HG03457 (cell line): Measurements from ENCODE around the gene ITGB5.

ENCODE experiments used
- ATAC-seq: cut with Tn5 transposase; IDR thresholded peaks from one replicate; pipeline ENCODE4 v1.9.1; 2021; ENCODE audit warnings: moderate number of reproducible peaks; ENCODE audit not compliant: unreplicated experiment

The ITGB5 gene, protein sequence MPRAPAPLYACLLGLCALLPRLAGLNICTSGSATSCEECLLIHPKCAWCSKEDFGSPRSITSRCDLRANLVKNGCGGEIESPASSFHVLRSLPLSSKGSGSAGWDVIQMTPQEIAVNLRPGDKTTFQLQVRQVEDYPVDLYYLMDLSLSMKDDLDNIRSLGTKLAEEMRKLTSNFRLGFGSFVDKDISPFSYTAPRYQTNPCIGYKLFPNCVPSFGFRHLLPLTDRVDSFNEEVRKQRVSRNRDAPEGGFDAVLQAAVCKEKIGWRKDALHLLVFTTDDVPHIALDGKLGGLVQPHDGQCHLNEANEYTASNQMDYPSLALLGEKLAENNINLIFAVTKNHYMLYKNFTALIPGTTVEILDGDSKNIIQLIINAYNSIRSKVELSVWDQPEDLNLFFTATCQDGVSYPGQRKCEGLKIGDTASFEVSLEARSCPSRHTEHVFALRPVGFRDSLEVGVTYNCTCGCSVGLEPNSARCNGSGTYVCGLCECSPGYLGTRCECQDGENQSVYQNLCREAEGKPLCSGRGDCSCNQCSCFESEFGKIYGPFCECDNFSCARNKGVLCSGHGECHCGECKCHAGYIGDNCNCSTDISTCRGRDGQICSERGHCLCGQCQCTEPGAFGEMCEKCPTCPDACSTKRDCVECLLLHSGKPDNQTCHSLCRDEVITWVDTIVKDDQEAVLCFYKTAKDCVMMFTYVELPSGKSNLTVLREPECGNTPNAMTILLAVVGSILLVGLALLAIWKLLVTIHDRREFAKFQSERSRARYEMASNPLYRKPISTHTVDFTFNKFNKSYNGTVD

DNA sequence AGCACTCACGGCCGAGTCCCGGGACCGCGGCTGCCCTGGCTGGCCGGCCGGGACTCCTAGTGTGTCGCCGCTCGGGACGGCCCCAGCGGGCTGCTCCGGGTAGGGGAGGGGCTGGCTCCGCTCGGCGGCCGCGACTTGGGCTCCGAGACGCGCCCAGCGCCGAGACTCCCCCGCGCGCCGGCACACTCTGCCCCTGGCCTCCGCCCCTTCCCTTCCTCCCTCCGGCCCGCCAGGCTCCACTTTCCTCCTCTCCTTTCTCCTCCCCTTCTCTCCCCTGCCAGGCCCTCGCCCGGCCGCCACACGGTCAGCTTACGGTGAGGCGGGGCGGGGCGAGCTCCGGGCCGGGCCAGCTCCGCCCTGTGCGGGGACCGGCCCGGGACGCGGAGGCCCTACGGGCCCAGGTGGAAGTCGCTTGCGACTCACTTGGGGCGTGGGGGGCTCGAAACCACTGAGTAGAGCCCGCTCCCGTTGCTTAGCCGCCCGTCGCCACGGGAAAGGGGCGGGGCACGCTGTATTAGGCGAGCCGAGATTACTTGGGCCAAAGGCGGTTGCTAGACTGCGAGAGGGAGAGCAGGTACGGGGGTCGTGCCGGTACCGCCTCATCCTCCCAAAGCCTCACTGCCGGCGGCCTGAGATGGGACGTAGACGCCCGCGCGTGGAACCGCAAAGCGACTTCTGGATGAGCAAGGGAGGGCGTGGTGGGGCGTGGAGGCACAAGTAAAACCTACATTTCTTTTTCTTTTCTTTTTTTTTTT is at the start of gene ITGB5:
Gene ITGB5 (minus strand): TSS at position 189 of the 755 bp plus-strand sequence. CDS start 365 bp downstream, outside the sequence.
- ATAC-seq: no peak

- no peak for ATAC-seq
Measured at GRCh38 chr3:124935794-124936542, 48.8 kb upstream of the ITGB5 start.

- no peak for ATAC-seq
Measured at GRCh38 chr3:124935264-124935663, 48.1 kb upstream of the ITGB5 start.

DNA sequence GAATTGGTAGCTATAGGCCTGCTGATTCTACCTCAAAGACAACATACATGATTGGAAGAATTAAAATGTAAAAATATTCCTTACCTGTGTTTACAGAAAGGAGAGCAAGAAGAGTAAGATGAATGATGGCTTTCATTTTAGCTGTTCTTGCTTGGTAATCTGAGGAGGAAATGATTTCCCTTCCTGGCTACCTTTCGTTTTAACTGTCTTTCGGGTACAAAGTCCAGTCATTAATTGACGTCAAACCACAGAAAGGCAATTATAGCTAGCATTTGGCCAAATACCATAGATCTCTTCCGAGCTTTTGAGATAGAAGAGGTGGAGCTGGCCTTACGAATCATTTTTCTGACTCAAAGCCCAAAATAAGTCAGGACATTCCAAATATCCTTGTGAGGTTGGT is 47.4 kb upstream of the ITGB5 start, which contains the start of gene MUC13:
Gene MUC13 (minus strand): TSS at position 175 of the 400 bp plus-strand sequence. CDS start 39 bp downstream, at position 136.
- ATAC-seq: no peak

GRCh38 chr3:124928333-124929202 is 41.4 kb upstream of the ITGB5 start:
- no peak for ATAC-seq

- ATAC-seq: no peak
Measured at GRCh38 chr3:124927574-124928045, 40.4 kb upstream of the ITGB5 start.

- ATAC-seq: no peak
Measured at GRCh38 chr3:124926426-124927101, 39.4 kb upstream of the ITGB5 start.

GRCh38 chr3:124924741-124925140 is 37.6 kb upstream of the ITGB5 start:
- no peak for ATAC-seq

GRCh38 chr3:124923833-124924232 is 36.7 kb upstream of the ITGB5 start:
- ATAC-seq: no peak

DNA sequence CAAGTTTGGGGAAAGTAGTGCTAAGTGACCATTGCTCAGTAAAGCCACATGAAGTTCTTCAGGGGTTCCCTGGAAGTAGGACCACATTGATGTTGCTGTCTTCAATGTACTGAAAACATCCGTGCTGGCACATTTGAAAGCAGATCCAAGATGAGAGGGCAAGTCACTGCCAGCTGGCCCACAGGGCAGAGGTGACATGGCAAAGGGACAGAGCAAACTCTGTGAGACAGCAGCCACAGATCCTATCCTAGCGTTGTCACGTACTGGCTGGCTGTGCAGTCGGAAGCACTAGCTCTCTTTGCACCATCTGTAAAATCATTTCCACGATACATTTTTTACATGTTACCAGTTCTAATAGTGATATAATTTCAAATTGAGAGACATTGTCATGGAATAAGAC is 33.6 kb upstream of the ITGB5 start:
- no peak for ATAC-seq

- no peak for ATAC-seq
Measured at GRCh38 chr3:124919756-124920155, 32.6 kb upstream of the ITGB5 start.

- no peak for ATAC-seq
Measured at GRCh38 chr3:124918524-124918923, 31.4 kb upstream of the ITGB5 start.

DNA sequence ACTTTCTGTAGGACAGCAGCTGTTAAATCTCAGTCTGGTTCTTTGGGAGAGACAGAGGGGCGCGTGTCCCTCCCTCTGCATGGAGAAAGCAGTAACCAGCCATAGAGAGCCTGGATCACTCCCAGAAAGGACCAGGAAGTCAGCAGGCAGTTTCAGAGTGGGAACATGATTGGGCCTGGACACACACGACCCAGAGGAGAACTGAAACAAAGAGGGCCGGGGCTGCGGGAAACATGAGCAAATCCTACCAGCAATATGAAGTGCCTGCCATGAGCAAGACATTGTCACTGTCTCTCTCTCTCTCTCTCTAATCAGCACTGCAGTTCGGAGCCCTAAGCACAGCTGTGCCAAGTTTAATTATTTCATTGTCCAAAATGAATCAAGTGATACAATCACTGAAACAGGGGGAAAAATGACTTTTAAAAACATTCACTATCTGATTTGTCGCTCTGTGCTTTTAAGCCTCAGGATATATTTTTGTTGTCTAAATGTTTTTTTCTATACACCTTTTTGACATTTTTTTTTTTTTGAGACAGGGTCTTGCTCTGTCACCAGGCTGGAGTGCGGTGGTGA is 29.8 kb upstream of the ITGB5 start:
- ATAC-seq: no peak

DNA sequence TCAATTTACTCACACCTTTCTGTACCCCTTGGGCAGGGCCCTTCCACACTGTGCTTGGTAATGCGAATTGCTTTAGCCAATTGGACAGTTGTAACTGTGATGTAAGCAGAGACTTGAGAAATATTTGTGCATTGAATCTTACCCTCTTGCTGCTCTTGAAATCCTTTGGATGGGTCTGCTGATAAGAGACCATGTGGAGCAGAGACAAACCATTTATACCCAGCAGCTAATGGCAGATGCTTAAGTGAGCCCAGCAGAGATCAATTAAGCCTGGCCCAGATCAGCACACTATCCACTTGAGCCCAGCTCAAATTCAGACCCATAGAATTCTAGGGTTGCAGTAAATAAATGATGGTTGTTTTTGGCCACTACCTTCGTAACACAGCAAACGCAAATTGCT is 28.1 kb upstream of the ITGB5 start:
- no peak for ATAC-seq

DNA sequence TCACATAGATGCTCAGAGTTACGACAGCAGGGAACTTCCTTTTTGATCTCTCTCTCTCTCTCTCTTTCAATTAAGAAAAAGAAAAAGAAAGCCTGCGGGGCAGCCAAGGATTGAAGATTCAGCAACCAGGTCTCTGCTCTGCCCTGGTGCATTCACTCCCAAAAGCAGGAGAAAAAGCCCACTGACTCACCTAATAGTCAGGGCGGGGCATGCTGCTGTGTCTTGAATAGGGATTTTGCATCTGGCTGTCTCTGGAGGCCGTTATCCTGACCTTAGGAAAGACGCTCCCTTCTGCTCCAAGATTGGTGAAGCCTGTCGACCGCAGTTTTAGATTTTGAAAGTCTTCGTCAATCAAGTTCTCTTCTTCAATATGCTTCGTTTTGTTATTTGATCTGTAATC is 20.8 kb upstream of the ITGB5 start:
- no peak for ATAC-seq

DNA sequence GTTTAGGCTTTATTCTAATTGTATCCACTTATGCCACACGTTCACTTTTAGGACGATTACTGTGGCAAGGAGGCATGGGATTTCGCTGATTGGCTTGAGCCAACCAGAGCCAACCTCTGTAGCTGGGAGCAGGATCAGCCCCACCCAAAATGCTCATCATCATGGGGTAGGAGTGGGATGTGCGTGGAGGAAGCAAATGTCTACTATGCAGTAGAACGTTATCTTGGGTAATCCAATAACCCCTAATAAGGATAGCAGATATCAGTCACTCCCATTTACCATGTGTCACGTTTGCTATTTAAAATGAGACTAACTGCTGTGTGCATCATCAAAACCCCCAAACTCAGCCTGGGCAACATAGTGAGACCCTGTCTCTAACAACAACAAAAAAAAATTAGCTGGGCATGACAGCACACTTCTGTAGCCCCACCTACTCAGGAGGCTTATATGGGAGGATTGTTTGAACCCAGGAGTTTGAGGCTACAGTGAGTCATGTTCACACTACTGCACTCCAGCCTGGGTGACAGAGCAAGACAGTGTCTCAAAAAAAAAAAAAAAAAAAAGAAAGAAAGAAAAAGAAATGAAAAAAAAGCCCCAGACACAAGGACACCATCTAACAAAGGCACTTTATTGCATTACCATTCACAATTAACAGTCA is 17.8 kb upstream of the ITGB5 start:
- ATAC-seq: no peak

GRCh38 chr3:124903896-124904834 is 17.0 kb upstream of the ITGB5 start:
- ATAC-seq: no peak
